ENCODE results near the gene GPS1. TPM values are rescaled to one million over a fixed set of nuclear protein-coding genes. Genes with fewer than 3 reads are reported as not detected.

GPS1 gene
- total RNA-seq, 3 donors from 2014 or later = 68.8 to 95.4 (median 94.4) TPM

DNA sequence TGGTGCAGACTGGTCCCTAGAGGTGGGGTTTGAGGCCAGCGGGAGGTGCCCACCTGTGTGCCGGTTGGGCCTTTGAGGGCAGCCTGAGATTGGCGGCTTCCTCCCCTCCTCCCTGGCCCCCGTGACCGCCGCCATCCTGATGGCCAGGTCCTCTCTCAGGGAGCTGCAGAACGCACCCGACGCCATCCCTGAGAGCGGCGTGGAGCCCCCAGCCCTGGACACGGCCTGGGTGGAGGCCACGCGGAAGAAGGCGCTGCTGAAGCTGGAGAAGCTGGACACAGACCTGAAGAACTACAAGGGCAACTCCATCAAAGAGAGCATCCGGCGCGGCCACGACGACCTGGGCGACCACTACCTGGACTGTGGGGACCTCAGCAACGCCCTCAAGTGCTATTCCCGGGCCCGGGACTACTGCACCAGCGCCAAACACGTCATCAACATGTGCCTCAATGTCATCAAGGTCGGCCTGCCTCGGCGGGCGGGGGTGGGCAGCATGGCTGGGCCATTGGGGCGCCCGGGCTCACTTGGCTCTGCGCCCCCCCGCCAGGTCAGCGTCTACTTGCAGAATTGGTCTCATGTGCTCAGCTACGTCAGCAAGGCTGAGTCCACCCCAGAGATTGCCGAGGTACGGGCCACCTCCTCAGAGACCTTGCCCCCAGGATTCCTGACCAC is 2.8 kb downstream of the GPS1 start:
- intact Hi-C loops (cut with DNase I; ENCODE audit: low total_unique reads) = no loop called here
- Histone ChIP-seq H3K36me3 (no peaks in the 10 kb centered on the region), H3K27ac (no peak overlapping the region), H3K4me1 (peaks cover 6 to 23% of the 10 kb centered on the region in 2 donors), H3K4me3 (no peak overlapping the region), H3K27me3 (no peaks in the 10 kb centered on the region), H3K9me3 (no peaks in the 10 kb centered on the region)
- no peak for DNase-seq (ENCODE audit: low spot score in 2 of 2)
- no peak for TF ChIP-seq POLR2AphosphoS5 (IDR thresholded peaks at IDR 0.05)
- TF ChIP-seq POLR2A (IDR thresholded peaks at IDR 0.05) = no peak
- TF ChIP-seq, protein P1, sequence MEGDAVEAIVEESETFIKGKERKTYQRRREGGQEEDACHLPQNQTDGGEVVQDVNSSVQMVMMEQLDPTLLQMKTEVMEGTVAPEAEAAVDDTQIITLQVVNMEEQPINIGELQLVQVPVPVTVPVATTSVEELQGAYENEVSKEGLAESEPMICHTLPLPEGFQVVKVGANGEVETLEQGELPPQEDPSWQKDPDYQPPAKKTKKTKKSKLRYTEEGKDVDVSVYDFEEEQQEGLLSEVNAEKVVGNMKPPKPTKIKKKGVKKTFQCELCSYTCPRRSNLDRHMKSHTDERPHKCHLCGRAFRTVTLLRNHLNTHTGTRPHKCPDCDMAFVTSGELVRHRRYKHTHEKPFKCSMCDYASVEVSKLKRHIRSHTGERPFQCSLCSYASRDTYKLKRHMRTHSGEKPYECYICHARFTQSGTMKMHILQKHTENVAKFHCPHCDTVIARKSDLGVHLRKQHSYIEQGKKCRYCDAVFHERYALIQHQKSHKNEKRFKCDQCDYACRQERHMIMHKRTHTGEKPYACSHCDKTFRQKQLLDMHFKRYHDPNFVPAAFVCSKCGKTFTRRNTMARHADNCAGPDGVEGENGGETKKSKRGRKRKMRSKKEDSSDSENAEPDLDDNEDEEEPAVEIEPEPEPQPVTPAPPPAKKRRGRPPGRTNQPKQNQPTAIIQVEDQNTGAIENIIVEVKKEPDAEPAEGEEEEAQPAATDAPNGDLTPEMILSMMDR (IDR thresholded peaks at IDR 0.05) = no peak

GRCh38 chr17:82055023-82055964 is 3.6 kb downstream of the GPS1 start:
- DNase-seq (ENCODE audit: low spot score in 2 of 2) = no peak
- Histone ChIP-seq H3K4me3 (no peak overlapping the region), H3K9me3 (no peaks in the 10 kb centered on the region), H3K36me3 (peaks cover 3% of the 10 kb centered on the region), H3K27ac (no peak overlapping the region), H3K27me3 (no peaks in the 10 kb centered on the region), H3K4me1 (peaks cover 6 to 18% of the 10 kb centered on the region in 2 donors)
- intact Hi-C loops (cut with DNase I; ENCODE audit: low total_unique reads) = no loop called here
- TF ChIP-seq POLR2A (IDR thresholded peaks at IDR 0.05) = no peak
- TF ChIP-seq, protein P1 (IDR thresholded peaks at IDR 0.05) = no peak
- TF ChIP-seq POLR2AphosphoS5 (IDR thresholded peaks at IDR 0.05) = no peak

DNA sequence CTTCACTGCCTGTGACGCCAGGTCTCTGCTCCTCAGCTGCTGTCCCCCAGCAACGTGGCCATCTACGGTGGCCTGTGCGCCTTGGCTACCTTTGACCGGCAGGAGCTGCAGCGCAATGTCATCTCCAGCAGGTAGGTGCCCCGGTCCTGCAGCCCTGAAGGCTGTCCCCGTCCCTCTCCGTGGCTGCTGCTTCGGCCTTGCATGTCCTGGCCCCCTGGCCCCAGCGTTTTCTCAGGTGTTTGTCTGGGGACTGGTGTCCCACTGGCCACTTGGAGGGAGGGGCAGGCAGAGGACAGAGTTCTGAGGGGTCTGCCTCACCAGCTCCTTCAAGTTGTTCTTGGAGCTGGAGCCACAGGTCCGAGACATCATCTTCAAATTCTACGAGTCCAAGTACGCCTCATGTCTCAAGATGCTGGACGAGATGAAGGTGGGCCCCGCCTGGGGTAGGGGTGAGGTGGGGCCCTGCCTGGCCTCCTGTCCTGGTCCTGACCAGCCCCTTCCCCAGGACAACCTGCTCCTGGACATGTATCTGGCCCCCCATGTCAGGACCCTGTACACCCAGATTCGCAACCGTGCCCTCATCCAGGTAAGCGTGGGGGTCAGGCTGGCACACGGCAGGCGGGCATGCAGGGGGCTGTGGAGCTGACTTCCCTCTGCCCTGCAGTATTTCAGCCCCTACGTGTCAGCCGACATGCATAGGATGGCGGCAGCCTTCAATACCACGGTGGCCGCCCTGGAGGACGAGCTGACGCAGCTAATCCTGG is 4.4 kb downstream of the GPS1 start:
- DNase-seq (ENCODE audit: low spot score in 2 of 2) = no peak
- intact Hi-C loops (cut with DNase I; ENCODE audit: low total_unique reads) = no loop called here
- no peak overlapping the region for H3K4me3 ChIP-seq

GRCh38 chr17:82056729-82057621 is 5.3 kb downstream of the GPS1 start:
- no peaks in the 10 kb centered on the region for H3K9me3 ChIP-seq
- peaks cover 5% of the 10 kb centered on the region for H3K36me3 ChIP-seq
- intact Hi-C loops (cut with DNase I; ENCODE audit: low total_unique reads) = no loop called here
- no peak for DNase-seq (ENCODE audit: low spot score in 2 of 2)
- no peak overlapping the region for H3K27ac ChIP-seq
- H3K4me3 ChIP-seq = no peak overlapping the region
- TF ChIP-seq, protein P1 (IDR thresholded peaks at IDR 0.05) = no peak
- TF ChIP-seq POLR2AphosphoS5 (IDR thresholded peaks at IDR 0.05) (no peak), POLR2A (IDR thresholded peaks at IDR 0.05) (no peak)
- H3K27me3 ChIP-seq = no peaks in the 10 kb centered on the region
- peaks cover 6 to 15% of the 10 kb centered on the region in 2 donors for H3K4me1 ChIP-seq

More for the DNA sequence above, 4.4 kb downstream of the GPS1 start:
- no peaks in the 10 kb centered on the region for H3K27me3 ChIP-seq
- TF ChIP-seq POLR2A (IDR thresholded peaks at IDR 0.05) = no peak
- TF ChIP-seq POLR2AphosphoS5 (IDR thresholded peaks at IDR 0.05) = no peak
- TF ChIP-seq, protein P1 (IDR thresholded peaks at IDR 0.05) = no peak
- no peaks in the 10 kb centered on the region for H3K9me3 ChIP-seq
- H3K4me1 ChIP-seq = peaks cover 6 to 15% of the 10 kb centered on the region in 2 donors
- no peak overlapping the region for H3K27ac ChIP-seq
- H3K36me3 ChIP-seq = peaks cover 5% of the 10 kb centered on the region
